ENCODE results near the gene TSPAN3.

TSPAN3 gene

DNA sequence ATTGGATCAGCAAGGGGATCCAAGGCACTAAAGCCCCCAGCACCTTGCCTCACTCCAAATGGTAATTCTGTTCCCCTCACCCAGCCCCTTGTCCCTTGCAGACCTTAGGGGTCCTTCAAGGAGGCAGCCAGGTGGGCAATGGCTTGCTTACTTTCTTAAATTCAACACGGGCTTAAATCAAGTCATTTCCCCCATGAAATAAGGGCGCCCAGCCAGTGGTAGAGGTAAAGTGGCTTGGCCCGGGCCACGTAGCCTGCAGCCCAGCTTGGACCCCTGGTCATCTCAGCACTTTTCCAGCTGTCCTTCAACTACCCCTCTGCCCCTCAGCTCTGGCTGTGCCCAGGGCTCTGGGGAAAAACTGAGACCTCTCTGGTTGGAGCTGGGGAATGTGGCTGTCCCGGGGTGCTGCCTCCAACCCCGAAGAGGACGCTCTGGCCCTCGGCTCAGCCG is 74.8 kb downstream of the TSPAN3 start:
- H3K79me2 ChIP-seq (ENCODE audit: control insufficient read depth, low read length) = peaks cover 6% of the 10 kb centered on the region
- H4K20me1 ChIP-seq (ENCODE audit: control insufficient read depth, insufficient read depth, low read depth, low read length) = no peaks in the 10 kb centered on the region
- H3K27me3 ChIP-seq (ENCODE audit: control insufficient read depth, low read length) = no peaks in the 10 kb centered on the region
- H3K4me3 ChIP-seq (ENCODE audit: low read length) = peak overlapping the region; percentile 86
- no peaks in the 10 kb centered on the region for H3F3A ChIP-seq (ENCODE audit: control insufficient read depth, insufficient read depth)
- H3K4me2 ChIP-seq (ENCODE audit: low read length) = peak overlapping the region; percentile 100
- H3K36me3 ChIP-seq (ENCODE audit: control insufficient read depth, low read length) = no peaks in the 10 kb centered on the region
- TF ChIP-seq, protein P1, sequence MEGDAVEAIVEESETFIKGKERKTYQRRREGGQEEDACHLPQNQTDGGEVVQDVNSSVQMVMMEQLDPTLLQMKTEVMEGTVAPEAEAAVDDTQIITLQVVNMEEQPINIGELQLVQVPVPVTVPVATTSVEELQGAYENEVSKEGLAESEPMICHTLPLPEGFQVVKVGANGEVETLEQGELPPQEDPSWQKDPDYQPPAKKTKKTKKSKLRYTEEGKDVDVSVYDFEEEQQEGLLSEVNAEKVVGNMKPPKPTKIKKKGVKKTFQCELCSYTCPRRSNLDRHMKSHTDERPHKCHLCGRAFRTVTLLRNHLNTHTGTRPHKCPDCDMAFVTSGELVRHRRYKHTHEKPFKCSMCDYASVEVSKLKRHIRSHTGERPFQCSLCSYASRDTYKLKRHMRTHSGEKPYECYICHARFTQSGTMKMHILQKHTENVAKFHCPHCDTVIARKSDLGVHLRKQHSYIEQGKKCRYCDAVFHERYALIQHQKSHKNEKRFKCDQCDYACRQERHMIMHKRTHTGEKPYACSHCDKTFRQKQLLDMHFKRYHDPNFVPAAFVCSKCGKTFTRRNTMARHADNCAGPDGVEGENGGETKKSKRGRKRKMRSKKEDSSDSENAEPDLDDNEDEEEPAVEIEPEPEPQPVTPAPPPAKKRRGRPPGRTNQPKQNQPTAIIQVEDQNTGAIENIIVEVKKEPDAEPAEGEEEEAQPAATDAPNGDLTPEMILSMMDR (IDR thresholded peaks at IDR 0.05; ENCODE audit: low read depth, low read length, poor library complexity, severe bottlenecking) = no peak
- TF ChIP-seq EZH2phosphoT487 (IDR thresholded peaks at IDR 0.05; ENCODE audit: borderline replicate concordance, low read length) = no peak
- H3K27ac ChIP-seq (ENCODE audit: low read depth, low read length) = no peak overlapping the region
- no peaks in the 10 kb centered on the region for H3K9me3 ChIP-seq (ENCODE audit: control insufficient read depth, insufficient read depth, low read length)
- peaks cover 23% of the 10 kb centered on the region for H3K4me1 ChIP-seq (ENCODE audit: control insufficient read depth, low read length)
- H3K9me2 ChIP-seq (replicated peaks; ENCODE audit: control insufficient read depth, low read length) = no peaks in the 10 kb centered on the region

DNA sequence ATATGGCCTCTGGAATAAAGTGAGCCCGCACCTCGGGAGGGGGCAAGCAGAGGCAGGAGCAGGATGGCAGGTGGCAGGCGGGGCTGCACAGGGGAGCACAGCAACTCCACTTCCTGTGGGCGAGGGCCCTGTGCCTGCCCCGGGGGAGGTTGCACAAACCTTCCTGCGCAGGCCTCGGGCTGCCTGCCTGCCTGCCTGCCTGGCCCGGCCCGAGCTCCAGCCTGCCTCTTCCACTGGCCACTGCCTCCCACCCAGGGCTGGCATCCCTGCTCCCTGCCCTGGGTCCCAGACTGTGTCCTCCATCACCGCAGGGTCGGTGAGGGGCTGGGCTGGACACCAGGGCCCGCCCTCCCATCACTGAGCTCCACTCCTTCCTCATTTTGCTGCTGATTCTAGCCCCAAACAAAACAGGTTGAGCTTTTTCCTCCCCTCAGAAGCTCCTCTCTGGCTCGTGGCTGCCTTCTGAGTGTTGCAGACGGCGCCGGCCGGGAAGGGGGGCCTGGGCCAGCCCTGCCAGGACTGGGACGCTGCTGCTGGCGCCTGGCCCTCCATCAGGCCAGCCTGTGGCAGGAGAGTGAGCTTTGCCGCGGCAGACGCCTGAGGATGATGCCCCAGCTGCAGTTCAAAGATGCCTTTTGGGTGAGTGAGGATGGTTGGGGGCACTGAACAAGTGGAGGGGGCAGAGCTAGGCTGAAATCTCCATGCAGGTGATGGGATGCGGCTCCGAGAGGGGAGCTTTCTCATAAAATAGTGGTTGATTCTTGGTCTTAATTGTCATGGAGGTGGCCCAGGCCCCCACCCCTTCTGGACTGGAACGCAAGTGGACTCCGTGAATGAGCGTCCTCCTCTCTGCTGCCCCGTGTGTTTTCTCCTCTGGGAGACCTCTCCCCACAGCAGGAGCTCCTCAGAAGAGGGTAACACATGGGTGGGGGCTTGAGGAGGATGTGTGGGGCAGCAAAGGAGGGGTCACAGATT is 75.7 kb downstream of the TSPAN3 start, which contains the start of gene PSTPIP1:
TSS of gene PSTPIP1 (plus strand) at position 156 of the 975 bp plus-strand sequence. CDS start at position 604, 448 bp downstream.
- peaks cover 23% of the 10 kb centered on the region for H3K4me1 ChIP-seq (ENCODE audit: control insufficient read depth, low read length)
- TF ChIP-seq, protein P1 (IDR thresholded peaks at IDR 0.05; ENCODE audit: low read depth, low read length, poor library complexity, severe bottlenecking) = no peak
- TF ChIP-seq EZH2phosphoT487 (IDR thresholded peaks at IDR 0.05; ENCODE audit: borderline replicate concordance, low read length) = no peak
- H3K27me3 ChIP-seq (ENCODE audit: control insufficient read depth, low read length) = no peaks in the 10 kb centered on the region
- H3K27ac ChIP-seq (ENCODE audit: low read depth, low read length) = peak within 1 kb of the TSS; percentile 38
- H3K4me3 ChIP-seq (ENCODE audit: low read length) = peak within 1 kb of the TSS; percentile 86
- H3K4me2 ChIP-seq (ENCODE audit: low read length) = peak within 1 kb of the TSS; percentile 100
- H3K36me3 ChIP-seq (ENCODE audit: control insufficient read depth, low read length) = no peaks in the 10 kb centered on the region
- peaks cover 6% of the 10 kb centered on the region for H3K79me2 ChIP-seq (ENCODE audit: control insufficient read depth, low read length)
- H4K20me1 ChIP-seq (ENCODE audit: control insufficient read depth, insufficient read depth, low read depth, low read length) = no peaks in the 10 kb centered on the region
- no peaks in the 10 kb centered on the region for H3K9me2 ChIP-seq (replicated peaks; ENCODE audit: control insufficient read depth, low read length)
- no peaks in the 10 kb centered on the region for H3F3A ChIP-seq (ENCODE audit: control insufficient read depth, insufficient read depth)
- H3K9me3 ChIP-seq (ENCODE audit: control insufficient read depth, insufficient read depth, low read length) = no peaks in the 10 kb centered on the region

DNA sequence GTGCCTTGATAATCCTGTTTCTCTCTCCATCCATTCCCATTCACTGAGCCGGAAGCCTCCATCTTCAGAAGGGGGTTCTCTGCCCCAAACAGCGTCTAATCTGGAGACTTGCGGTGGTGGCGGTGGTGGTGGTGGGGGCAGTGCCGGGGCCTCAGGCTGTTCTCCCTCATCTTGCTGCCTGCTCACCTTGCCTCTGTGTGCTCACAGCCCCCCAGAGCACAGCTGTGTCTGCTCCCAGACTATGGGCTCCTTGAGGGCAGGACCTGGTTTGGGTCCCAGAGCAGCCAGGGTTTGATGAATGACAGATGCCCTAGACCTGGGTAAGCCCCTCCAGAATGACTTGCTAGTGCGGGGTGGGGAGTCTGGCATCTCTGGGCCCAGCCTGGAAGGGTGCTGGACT is 76.4 kb downstream of the TSPAN3 start:
- Histone ChIP-seq H3F3A (ENCODE audit: control insufficient read depth, insufficient read depth) (no peaks in the 10 kb centered on the region), H3K9me2 (replicated peaks; ENCODE audit: control insufficient read depth, low read length) (no peaks in the 10 kb centered on the region), H3K36me3 (ENCODE audit: control insufficient read depth, low read length) (no peaks in the 10 kb centered on the region), H3K27ac (ENCODE audit: low read depth, low read length) (0 out of 2 replicates have a peak overlapping the region, but pooled peaks have one; percentile 38), H3K4me1 (ENCODE audit: control insufficient read depth, low read length) (peaks cover 23% of the 10 kb centered on the region), H3K4me3 (ENCODE audit: low read length) (peak overlapping the region; percentile 86), H3K9me3 (ENCODE audit: control insufficient read depth, insufficient read depth, low read length) (no peaks in the 10 kb centered on the region), H3K79me2 (ENCODE audit: control insufficient read depth, low read length) (peaks cover 6% of the 10 kb centered on the region), H3K4me2 (ENCODE audit: low read length) (peak overlapping the region; percentile 100), H4K20me1 (ENCODE audit: control insufficient read depth, insufficient read depth, low read depth, low read length) (no peaks in the 10 kb centered on the region), H3K27me3 (ENCODE audit: control insufficient read depth, low read length) (no peaks in the 10 kb centered on the region)
- TF ChIP-seq EZH2phosphoT487 (IDR thresholded peaks at IDR 0.05; ENCODE audit: borderline replicate concordance, low read length) = no peak
- TF ChIP-seq, protein P1 (IDR thresholded peaks at IDR 0.05; ENCODE audit: low read depth, low read length, poor library complexity, severe bottlenecking) = no peak

All from DOHH2 (cell line).